Activated CD8-positive, alpha-beta T cell treated with anti-CD3 and anti-CD28 coated beads for 36 hours (primary cell): ENCODE measurements around the gene KRT8. TPM values are rescaled to one million over a fixed set of nuclear protein-coding genes. Genes with fewer than 3 reads are reported as not detected.

Experiments used
- ATAC-seq: fragments of 200-7000 bp; cut with Tn5 transposase; one replicate; pipeline ENCODE4 v1.10.0; 2021; ENCODE audit warnings: mild to moderate bottlenecking, moderate library complexity
- CTCF ChIA-PET: fragments of 350-600 bp; sonication (Branson Sonifier 250); formaldehyde crosslinking; loops from one replicate; lab custom pipeline; 2021; ENCODE audit warnings: antibody characterized with exemption; lab: Charles Lee
- POLR2A ChIA-PET: fragments of 350-600 bp; sonication (Branson Sonifier 250); formaldehyde crosslinking; loops from one replicate; lab custom pipeline; 2021; ENCODE audit warnings: antibody characterized with exemption; lab: Charles Lee
- DNase-seq: peaks from one replicate; pipeline ENCODE4 v3.0.0-alpha.2; 2020
- H3K27ac Mint-ChIP-seq: one replicate; pipeline ENCODE4 v1.8.0; 2021; ENCODE audit warnings: mild to moderate bottlenecking, mixed read lengths
- H3K27me3 Mint-ChIP-seq: one replicate; pipeline ENCODE4 v1.8.0; 2021; ENCODE audit warnings: mixed read lengths
- H3K36me3 Mint-ChIP-seq: one replicate; pipeline ENCODE4 v1.8.0; 2021; ENCODE audit warnings: low read depth, mixed read lengths
- H3K4me1 Mint-ChIP-seq: one replicate; pipeline ENCODE4 v1.8.0; 2021; ENCODE audit warnings: low read depth, mixed read lengths
- H3K4me3 Mint-ChIP-seq: one replicate; pipeline ENCODE4 v1.8.0; 2021; ENCODE audit warnings: mild to moderate bottlenecking, moderate library complexity, mixed read lengths
- H3K9me3 Mint-ChIP-seq: one replicate; pipeline ENCODE4 v1.8.0; 2021; ENCODE audit warnings: mixed read lengths
- CTCF ChIP-seq: fragments of 200-600 bp; IDR thresholded peaks from one replicate; pipeline ENCODE4 v1.8.0; 2022; ENCODE audit warnings: antibody characterized with exemption, mild to moderate bottlenecking
- intact Hi-C: fragments of 100-400 bp; cut with micrococcal nuclease; formaldehyde crosslinking; loops from one replicate; pipeline ENCODE4 v1.10.0; 2022
- total RNA-seq, 2 experiments: library from RNA; stranded (reverse); gene quantifications; one replicate each; pipeline ENCODE4 v1.2.3, GENCODE V29; 2021

KRT8 gene
- total RNA-seq, 2 experiments from 2014 or later, result 0.29 to 0.40 TPM

- intact Hi-C loops, result loop anchor here (2.0 to 10.0 kb wide), 3 partner anchors 289 to 717 kb away; no protein-coding TSS in a partner anchor
- peaks cover 29% of the 10 kb centered on the region for H3K4me1 Mint-ChIP-seq
- ChIA-PET CTCF (interaction anchor here (0.7 to 13.7 kb wide), 25 partner anchors 8 to 477 kb away, joined by 3 to 325 read pairs (median 4); partner anchors contain the start of gene KRT74), POLR2A (no interaction called here)
- no peak for ATAC-seq
- H3K4me3 Mint-ChIP-seq, result no peak overlapping the region
- H3K9me3 Mint-ChIP-seq, result no peaks in the 10 kb centered on the region
- H3K27ac Mint-ChIP-seq, result no peak overlapping the region
- no peak for TF ChIP-seq CTCF
- no peak for DNase-seq
- H3K27me3 Mint-ChIP-seq, result no peaks in the 10 kb centered on the region
- no peaks in the 10 kb centered on the region for H3K36me3 Mint-ChIP-seq
Measured at GRCh38 chr12:52871291-52872039, 33.4 kb downstream of the KRT8 start.

GRCh38 chr12:52870361-52871290 lies 34.2 kb downstream of the KRT8 start:
- TF ChIP-seq CTCF, result peak; percentile 87
- Mint-ChIP-seq H3K36me3 (no peaks in the 10 kb centered on the region), H3K27ac (no peak overlapping the region), H3K27me3 (no peaks in the 10 kb centered on the region), H3K4me3 (no peak overlapping the region), H3K9me3 (no peaks in the 10 kb centered on the region), H3K4me1 (peaks cover 29% of the 10 kb centered on the region)
- ATAC-seq (peak; percentile 75), DNase-seq (peak; percentile 89)
- POLR2A ChIA-PET, result no interaction called here
- CTCF ChIA-PET, result interaction anchor here (0.5 to 13.7 kb wide), 57 partner anchors 9 to 745 kb away, joined by 3 to 325 read pairs (median 4); partner anchors contain the start of genes EIF4B, KRT1, KRT3 and KRT74
- intact Hi-C loops, result loop anchor here (2.0 to 10.0 kb wide), 3 partner anchors 288 to 716 kb away; no protein-coding TSS in a partner anchor

GRCh38 chr12:52867642-52868041 lies 37.2 kb downstream of the KRT8 start:
- ChIA-PET POLR2A (interaction anchor here (0.6 kb wide), 1 partner anchor 16 kb away, joined by 3 read pairs; no protein-coding TSS in a partner anchor), CTCF (interaction anchor here (0.8 to 6.9 kb wide), 7 partner anchors 12 to 284 kb away, joined by 3 to 81 read pairs (median 4); no protein-coding TSS in a partner anchor)
- no peak for TF ChIP-seq CTCF
- peak; percentile 51 for DNase-seq
- Mint-ChIP-seq H3K9me3 (no peaks in the 10 kb centered on the region), H3K36me3 (no peaks in the 10 kb centered on the region), H3K27me3 (no peaks in the 10 kb centered on the region), H3K4me1 (peaks cover 15% of the 10 kb centered on the region), H3K4me3 (no peak overlapping the region), H3K27ac (no peak overlapping the region)
- ATAC-seq, result peak; percentile 35
- intact Hi-C loops, result loop anchor here (10.0 kb wide), 1 partner anchor 153 kb away; no protein-coding TSS in a partner anchor

- intact Hi-C loops, result loop anchor here (10.0 kb wide), 1 partner anchor 152 kb away; no protein-coding TSS in a partner anchor
- DNase-seq (no peak), ATAC-seq (no peak)
- ChIA-PET POLR2A (interaction anchor here (0.6 kb wide), 1 partner anchor 15 kb away, joined by 3 read pairs; no protein-coding TSS in a partner anchor), CTCF (interaction anchor here (0.8 to 6.9 kb wide), 7 partner anchors 13 to 284 kb away, joined by 3 to 81 read pairs (median 4); no protein-coding TSS in a partner anchor)
- Mint-ChIP-seq H3K9me3 (no peaks in the 10 kb centered on the region), H3K4me3 (no peak overlapping the region), H3K27ac (no peak overlapping the region), H3K36me3 (no peaks in the 10 kb centered on the region), H3K27me3 (no peaks in the 10 kb centered on the region), H3K4me1 (peaks cover 15% of the 10 kb centered on the region)
- no peak for TF ChIP-seq CTCF
Measured at GRCh38 chr12:52867152-52867551, 37.7 kb downstream of the KRT8 start.
